Panc1 (cell line): ENCODE data around the gene HOXB13. TPM values are rescaled to one million over a fixed set of nuclear protein-coding genes. Genes with fewer than 3 reads are reported as not detected.

Experiments used
- ATAC-seq: fragments of 200-7000 bp; cut with Tn5 transposase; 2 replicates; pipeline ENCODE4 v1.9.1; 2020; ENCODE audit warnings: mild to moderate bottlenecking, moderate library complexity
- BruUV-seq: library from RNA; stranded (reverse); fragments of 400-500 nt; replicated peaks from 2 replicates; lab custom pipeline; 2021; lab: Mats Ljungman, UMichigan
- CTCF ChIA-PET: fragments of 300-600 bp; sonication (Branson Sonifier 250); formaldehyde crosslinking; loops from one replicate; lab custom pipeline; 2022; ENCODE audit warnings: antibody characterized with exemption; lab: Charles Lee
- POLR2A ChIA-PET: fragments of 300-600 bp; sonication (Branson Sonifier 250); formaldehyde crosslinking; loops from one replicate; lab custom pipeline; 2022; ENCODE audit warnings: antibody characterized with exemption; lab: Charles Lee
- DNase-seq: peaks from one replicate; pipeline ENCODE4 v3.0.0-alpha.2; 2010; ENCODE audit warnings: low read depth, low spot score
- H3K27ac ChIP-seq: 2 replicates; pipeline ENCODE4 v1.5.1; 2011; ENCODE audit warnings: mild to moderate bottlenecking, low read length, inconsistent platforms
- H3K27me3 ChIP-seq: fragments of 200-500 bp; sonication (Bioruptor generic); 2 replicates; pipeline ENCODE4 v1.6.0; 2014; ENCODE audit warnings: low read length, inconsistent platforms; ENCODE audit not compliant: control insufficient read depth, insufficient read depth
- H3K36me3 ChIP-seq: fragments of 200-500 bp; sonication (Bioruptor generic); 2 replicates; pipeline ENCODE4 v1.5.1; 2014; ENCODE audit warnings: inconsistent platforms, mild to moderate bottlenecking, low read length, moderate library complexity; ENCODE audit not compliant: control insufficient read depth, insufficient read depth
- H3K4me1 ChIP-seq: 2 replicates; pipeline ENCODE4 v1.5.1; 2011; ENCODE audit warnings: inconsistent platforms, mild to moderate bottlenecking, low read length, moderate library complexity; ENCODE audit not compliant: control insufficient read depth, insufficient read depth
- H3K4me3 ChIP-seq, 2 experiments: 2 replicates each; pipeline ENCODE4 v1.5.1; 2011 to 2012; ENCODE audit warnings: low read depth in 2 of 2, low read length in 2 of 2, mild to moderate bottlenecking in 2 of 2, inconsistent platforms in 1 of 2, moderate library complexity in 1 of 2
- H3K9me3 ChIP-seq: fragments of 200-500 bp; sonication (Bioruptor generic); 2 replicates; pipeline ENCODE4 v1.5.1; 2014; ENCODE audit warnings: low read depth, mild to moderate bottlenecking, inconsistent platforms, low read length, moderate library complexity; ENCODE audit not compliant: control insufficient read depth, insufficient read depth
- CTCF ChIP-seq: fragments of 450-650 bp; IDR thresholded peaks from 2 replicates; pipeline ENCODE4 v1.5.1; 2017; ENCODE audit warnings: mild to moderate bottlenecking
- POLR2AphosphoS5 ChIP-seq: IDR thresholded peaks from 2 replicates; pipeline ENCODE4 v1.6.1; 2012; ENCODE audit warnings: mild to moderate bottlenecking, low read depth, low read length, moderate library complexity
- REST ChIP-seq, 2 experiments: IDR thresholded peaks; 2 replicates each; pipeline ENCODE4 v1.6.1; 2011 to 2012; ENCODE audit warnings: low read depth in 2 of 2, control low read depth in 1 of 2, low read length in 1 of 2, mild to moderate bottlenecking in 1 of 2, moderate library complexity in 1 of 2; ENCODE audit not compliant: insufficient read depth in 1 of 2
- SIN3A ChIP-seq: IDR thresholded peaks from 2 replicates; pipeline ENCODE4 v1.6.1; 2012; ENCODE audit warnings: low read depth, mild to moderate bottlenecking, low read length, moderate library complexity, borderline replicate concordance; ENCODE audit not compliant: insufficient read depth
- TCF7L2 ChIP-seq: IDR thresholded peaks from 2 replicates; pipeline ENCODE4 v1.6.1; 2011; ENCODE audit warnings: mild to moderate bottlenecking, low read depth, low read length, inconsistent platforms
- in situ Hi-C: cut with HindIII; loops from 2 replicates; pipeline ENCODE4 v1.10.0; 2016; ENCODE audit warnings: low sequenced_read_pairs, low pct_unique_long_range_greater_than_20kb
- intact Hi-C: fragments of 100-400 bp; cut with micrococcal nuclease; formaldehyde crosslinking; loops from one replicate; pipeline ENCODE4 v1.10.0; 2022; ENCODE audit not compliant: unreplicated experiment
- total RNA-seq: library from RNA; stranded (reverse); gene quantifications from one replicate; pipeline ENCODE4 v1.2.1, GENCODE V29; 2021; ENCODE audit not compliant: unreplicated experiment

The HOXB13 gene
- total RNA-seq, 1 experiment from 2014 or later = 8.1 TPM

- no TSS peak for BruUV-seq
- Histone ChIP-seq H3K9me3 (no peaks in the 10 kb centered on the region), H3K27ac (no peak overlapping the region; the same call in 1 of the 2 replicates), H3K36me3 (no peaks in the 10 kb centered on the region), H3K4me1 (peaks cover 21% of the 10 kb centered on the region), H3K27me3 (peaks cover 2% of the 10 kb centered on the region; the same call in 1 of the 2 replicates), H3K4me3 (no peak overlapping the region)
- ChIA-PET POLR2A (no interaction called here), CTCF (interaction anchor here (1.2 kb wide), 1 partner anchor 29 kb away, joined by 3 read pairs; no protein-coding TSS in a partner anchor)
- ATAC-seq (peak; percentile 19; the same call in 1 of the 2 replicates), DNase-seq (no peak)
- TF ChIP-seq SIN3A = no peak
- no peak for TF ChIP-seq POLR2AphosphoS5
- TF ChIP-seq REST (IDR thresholded peaks at IDR 0.05; ENCODE audit: insufficient read depth in 1 of 2, low read depth in 2 of 2, low read length in 1 of 2) = no peak
- TF ChIP-seq TCF7L2 = no peak
- no peak for TF ChIP-seq CTCF
- in situ Hi-C loops (no loop called here), intact Hi-C loops (no loop called here)
Observed at GRCh38 chr17:48753794-48754499, 25.4 kb upstream of the HOXB13 start.

GRCh38 chr17:48752399-48753288, 24.1 kb upstream of the HOXB13 start:
- H3K27me3 ChIP-seq = peaks cover 4% of the 10 kb centered on the region; the same call in 1 of the 2 replicates
- intact Hi-C loops = no loop called here
- no peak overlapping the region; the same call in 1 of the 2 replicates for H3K27ac ChIP-seq
- TF ChIP-seq POLR2AphosphoS5 = no peak
- TF ChIP-seq SIN3A = no peak
- TF ChIP-seq CTCF = no peak
- TF ChIP-seq REST (IDR thresholded peaks at IDR 0.05; ENCODE audit: insufficient read depth in 1 of 2, low read depth in 2 of 2, low read length in 1 of 2) = no peak
- TF ChIP-seq TCF7L2 = no peak
- ATAC-seq = no peak
- no peaks in the 10 kb centered on the region for H3K9me3 ChIP-seq
- DNase-seq = no peak
- peaks cover 21% of the 10 kb centered on the region for H3K4me1 ChIP-seq
- CTCF ChIA-PET = interaction anchor here (1.2 kb wide), 1 partner anchor 28 kb away, joined by 3 read pairs; no protein-coding TSS in a partner anchor
- H3K4me3 ChIP-seq = no peak overlapping the region
- no peaks in the 10 kb centered on the region for H3K36me3 ChIP-seq
- BruUV-seq = no TSS peak
- in situ Hi-C loops = no loop called here
- POLR2A ChIA-PET = interaction anchor here (0.5 kb wide), 2 partner anchors 127 to 883 kb away, joined by 3 to 6 read pairs; no protein-coding TSS in a partner anchor
